Measurements from ENCODE around the gene AJUBA.

DNA sequence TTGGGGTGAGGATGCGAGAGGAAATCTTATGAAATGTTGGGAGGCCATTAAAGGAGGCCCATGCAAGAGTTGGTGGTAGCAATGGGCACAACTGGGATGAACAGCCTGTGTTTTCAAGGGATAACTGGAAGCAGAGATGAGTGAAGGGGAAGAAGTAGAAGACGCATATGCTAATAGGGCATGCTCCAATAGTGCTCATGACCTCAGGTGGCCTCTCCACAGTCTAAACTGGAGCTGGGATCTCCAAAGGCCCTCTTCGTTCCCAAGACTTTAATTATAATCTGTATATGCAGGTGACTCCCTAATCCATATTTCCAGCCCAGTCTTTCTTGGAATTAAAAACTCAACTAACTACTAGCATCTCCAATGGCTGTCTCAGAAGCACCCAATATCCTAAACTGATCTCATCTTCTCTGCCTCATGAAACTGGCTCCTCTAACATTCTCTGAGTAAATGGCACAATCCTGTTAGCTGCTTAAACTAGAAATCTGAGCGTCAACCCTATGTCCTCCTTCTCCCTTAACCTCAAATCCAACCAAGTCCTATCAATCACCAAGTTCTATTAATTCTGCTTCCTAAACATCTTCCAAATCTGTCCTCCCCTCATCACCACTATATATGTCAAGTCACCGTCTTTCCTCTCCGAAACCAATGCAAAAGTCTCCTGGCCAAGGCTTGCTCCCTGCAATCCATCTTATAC is 2.8 kb upstream of the AJUBA start:
- TF ChIP-seq POLR2A (IDR thresholded peaks at IDR 0.05): no peak
- TF ChIP-seq, protein P1, sequence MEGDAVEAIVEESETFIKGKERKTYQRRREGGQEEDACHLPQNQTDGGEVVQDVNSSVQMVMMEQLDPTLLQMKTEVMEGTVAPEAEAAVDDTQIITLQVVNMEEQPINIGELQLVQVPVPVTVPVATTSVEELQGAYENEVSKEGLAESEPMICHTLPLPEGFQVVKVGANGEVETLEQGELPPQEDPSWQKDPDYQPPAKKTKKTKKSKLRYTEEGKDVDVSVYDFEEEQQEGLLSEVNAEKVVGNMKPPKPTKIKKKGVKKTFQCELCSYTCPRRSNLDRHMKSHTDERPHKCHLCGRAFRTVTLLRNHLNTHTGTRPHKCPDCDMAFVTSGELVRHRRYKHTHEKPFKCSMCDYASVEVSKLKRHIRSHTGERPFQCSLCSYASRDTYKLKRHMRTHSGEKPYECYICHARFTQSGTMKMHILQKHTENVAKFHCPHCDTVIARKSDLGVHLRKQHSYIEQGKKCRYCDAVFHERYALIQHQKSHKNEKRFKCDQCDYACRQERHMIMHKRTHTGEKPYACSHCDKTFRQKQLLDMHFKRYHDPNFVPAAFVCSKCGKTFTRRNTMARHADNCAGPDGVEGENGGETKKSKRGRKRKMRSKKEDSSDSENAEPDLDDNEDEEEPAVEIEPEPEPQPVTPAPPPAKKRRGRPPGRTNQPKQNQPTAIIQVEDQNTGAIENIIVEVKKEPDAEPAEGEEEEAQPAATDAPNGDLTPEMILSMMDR (IDR thresholded peaks at IDR 0.05): no peak
- TF ChIP-seq EP300 (IDR thresholded peaks at IDR 0.05): no peak

Data from sigmoid colon (tissue), 4 donors.